ENCODE measurements around the gene PLCL2.

PLCL2 gene

GRCh38 chr3:17065315-17065714 lies 180.6 kb downstream of the PLCL2 start:
- no peaks in the 10 kb centered on the region for H3K4me1 ChIP-seq (ENCODE audit: control insufficient read depth in 1 of 2, insufficient read depth in 1 of 2, low read depth in 1 of 2, low read length in 1 of 2)
- H3K27ac ChIP-seq = no peak overlapping the region
- no peak for TF ChIP-seq CTCF (IDR thresholded peaks at IDR 0.05)
- peaks cover 43% of the 10 kb centered on the region for H3K36me3 ChIP-seq
- H3K4me3 ChIP-seq (ENCODE audit: low read depth in 1 of 2, low read length in 1 of 2) = no peak overlapping the region
- H3K9me3 ChIP-seq = no peaks in the 10 kb centered on the region
- no peaks in the 10 kb centered on the region for H3K27me3 ChIP-seq

- H3K27me3 ChIP-seq = no peaks in the 10 kb centered on the region
- H3K4me1 ChIP-seq (ENCODE audit: control insufficient read depth in 1 of 2, insufficient read depth in 1 of 2, low read depth in 1 of 2, low read length in 1 of 2) = no peaks in the 10 kb centered on the region
- no peak overlapping the region for H3K27ac ChIP-seq
- H3K36me3 ChIP-seq = peaks cover 45% of the 10 kb centered on the region
- no peak for TF ChIP-seq CTCF (IDR thresholded peaks at IDR 0.05)
- no peak overlapping the region for H3K4me3 ChIP-seq (ENCODE audit: low read depth in 1 of 2, low read length in 1 of 2)
- H3K9me3 ChIP-seq = no peaks in the 10 kb centered on the region
Observed at GRCh38 chr3:17065881-17066280, 181.1 kb downstream of the PLCL2 start.

- Histone ChIP-seq H3K4me3 (ENCODE audit: low read depth in 1 of 2, low read length in 1 of 2) (no peak overlapping the region), H3K27ac (no peak overlapping the region), H3K27me3 (no peaks in the 10 kb centered on the region), H3K4me1 (ENCODE audit: control insufficient read depth in 1 of 2, insufficient read depth in 1 of 2, low read depth in 1 of 2, low read length in 1 of 2) (no peaks in the 10 kb centered on the region), H3K9me3 (no peaks in the 10 kb centered on the region), H3K36me3 (peaks cover 53% of the 10 kb centered on the region)
- TF ChIP-seq CTCF (IDR thresholded peaks at IDR 0.05) = no peak
Observed at GRCh38 chr3:17069754-17070153, 185.0 kb downstream of the PLCL2 start.

- TF ChIP-seq CTCF (IDR thresholded peaks at IDR 0.05) = no peak
- Histone ChIP-seq H3K27ac (no peak overlapping the region), H3K4me1 (ENCODE audit: control insufficient read depth in 1 of 2, insufficient read depth in 1 of 2, low read depth in 1 of 2, low read length in 1 of 2) (no peaks in the 10 kb centered on the region), H3K9me3 (no peaks in the 10 kb centered on the region), H3K27me3 (no peaks in the 10 kb centered on the region), H3K4me3 (ENCODE audit: low read depth in 1 of 2, low read length in 1 of 2) (no peak overlapping the region), H3K36me3 (peaks cover 53% of the 10 kb centered on the region)
Observed at GRCh38 chr3:17070161-17070959, 185.6 kb downstream of the PLCL2 start.

- Histone ChIP-seq H3K27ac (no peak overlapping the region), H3K27me3 (no peaks in the 10 kb centered on the region), H3K36me3 (peaks cover 48% of the 10 kb centered on the region), H3K4me3 (ENCODE audit: low read depth in 1 of 2, low read length in 1 of 2) (no peak overlapping the region), H3K4me1 (ENCODE audit: control insufficient read depth in 1 of 2, insufficient read depth in 1 of 2, low read depth in 1 of 2, low read length in 1 of 2) (no peaks in the 10 kb centered on the region), H3K9me3 (no peaks in the 10 kb centered on the region)
- no peak for TF ChIP-seq CTCF (IDR thresholded peaks at IDR 0.05)
Observed at GRCh38 chr3:17074559-17074958, 189.8 kb downstream of the PLCL2 start.

All from neutrophil (primary cell).